Measurements from ENCODE around the gene MLIP.
"Not testable (repeated sequence)": the region's sequence is repeated elsewhere in the genome, so short reads cannot be mapped to it uniquely, and the experiment has no call there.

The MLIP gene

GRCh38 chr6:54081499-54081898, 29.7 kb upstream of the MLIP start:
- H3K36me3 ChIP-seq (ENCODE audit: insufficient read depth, low read length); H3K9ac ChIP-seq (ENCODE audit: low read depth, low read length); H3K9me3 ChIP-seq (ENCODE audit: insufficient read depth, low read depth, low read length); H3K27me3 ChIP-seq (ENCODE audit: insufficient read depth, low read length); H3K4me3 ChIP-seq (ENCODE audit: low read length); H3K27ac ChIP-seq (ENCODE audit: low read depth, low read length); H3K4me1 ChIP-seq (ENCODE audit: insufficient read depth, low read length): not testable (repeated sequence)
- 98% methylated on average over 13 of the region's 13 CpGs for WGBS

GRCh38 chr6:54083287-54083686, 28.0 kb upstream of the MLIP start:
- 90% methylated on average over 3 of the region's 3 CpGs for WGBS
- Histone ChIP-seq H3K27me3 (ENCODE audit: insufficient read depth, low read length) (no peaks in the 10 kb centered on the region), H3K9me3 (ENCODE audit: insufficient read depth, low read depth, low read length) (no peaks in the 10 kb centered on the region), H3K4me1 (ENCODE audit: insufficient read depth, low read length) (peaks cover 5% of the 10 kb centered on the region; the same call in 1 of the 2 replicates), H3K27ac (ENCODE audit: low read depth, low read length) (no peak overlapping the region), H3K36me3 (ENCODE audit: insufficient read depth, low read length) (no peaks in the 10 kb centered on the region), H3K4me3 (ENCODE audit: low read length) (no peak overlapping the region), H3K9ac (ENCODE audit: low read depth, low read length) (no peak overlapping the region)

- WGBS: 89% methylated on average over 2 of the region's 2 CpGs
- H3K36me3 ChIP-seq (ENCODE audit: insufficient read depth, low read length): no peaks in the 10 kb centered on the region
- H3K9me3 ChIP-seq (ENCODE audit: insufficient read depth, low read depth, low read length): no peaks in the 10 kb centered on the region
- H3K4me3 ChIP-seq (ENCODE audit: low read length): no peak overlapping the region
- H3K4me1 ChIP-seq (ENCODE audit: insufficient read depth, low read length): peaks cover 5% of the 10 kb centered on the region; the same call in 1 of the 2 replicates
- H3K27ac ChIP-seq (ENCODE audit: low read depth, low read length): no peak overlapping the region
- H3K9ac ChIP-seq (ENCODE audit: low read depth, low read length): no peak overlapping the region
- H3K27me3 ChIP-seq (ENCODE audit: insufficient read depth, low read length): no peaks in the 10 kb centered on the region
Measured at GRCh38 chr6:54084231-54084630, 27.0 kb upstream of the MLIP start.

GRCh38 chr6:54085047-54085446, 26.2 kb upstream of the MLIP start:
- Histone ChIP-seq H3K9ac (ENCODE audit: low read depth, low read length) (no peak overlapping the region), H3K27ac (ENCODE audit: low read depth, low read length) (no peak overlapping the region), H3K4me3 (ENCODE audit: low read length) (no peak overlapping the region), H3K4me1 (ENCODE audit: insufficient read depth, low read length) (peaks cover 5% of the 10 kb centered on the region; the same call in 1 of the 2 replicates), H3K9me3 (ENCODE audit: insufficient read depth, low read depth, low read length) (no peaks in the 10 kb centered on the region), H3K36me3 (ENCODE audit: insufficient read depth, low read length) (no peaks in the 10 kb centered on the region), H3K27me3 (ENCODE audit: insufficient read depth, low read length) (no peaks in the 10 kb centered on the region)
- WGBS: 31% methylated on average over 2 of the region's 2 CpGs

GRCh38 chr6:54085541-54085940, 25.7 kb upstream of the MLIP start:
- Histone ChIP-seq H3K4me1 (ENCODE audit: insufficient read depth, low read length) (peaks cover 5% of the 10 kb centered on the region; the same call in 1 of the 2 replicates), H3K27me3 (ENCODE audit: insufficient read depth, low read length) (no peaks in the 10 kb centered on the region), H3K27ac (ENCODE audit: low read depth, low read length) (no peak overlapping the region), H3K4me3 (ENCODE audit: low read length) (no peak overlapping the region), H3K9ac (ENCODE audit: low read depth, low read length) (no peak overlapping the region), H3K36me3 (ENCODE audit: insufficient read depth, low read length) (no peaks in the 10 kb centered on the region), H3K9me3 (ENCODE audit: insufficient read depth, low read depth, low read length) (no peaks in the 10 kb centered on the region)
- 78% methylated on average over 2 of the region's 2 CpGs for WGBS

- Histone ChIP-seq H3K4me3 (ENCODE audit: low read length) (no peak overlapping the region), H3K27me3 (ENCODE audit: insufficient read depth, low read length) (no peaks in the 10 kb centered on the region), H3K27ac (ENCODE audit: low read depth, low read length) (no peak overlapping the region), H3K9me3 (ENCODE audit: insufficient read depth, low read depth, low read length) (no peaks in the 10 kb centered on the region), H3K4me1 (ENCODE audit: insufficient read depth, low read length) (peaks cover 5% of the 10 kb centered on the region; the same call in 1 of the 2 replicates), H3K36me3 (ENCODE audit: insufficient read depth, low read length) (no peaks in the 10 kb centered on the region), H3K9ac (ENCODE audit: low read depth, low read length) (no peak overlapping the region)
- WGBS: 98% methylated on average over 1 of the region's 1 CpG
Measured at GRCh38 chr6:54086439-54086838, 24.8 kb upstream of the MLIP start.

- Histone ChIP-seq H3K27ac (ENCODE audit: low read depth, low read length) (no peak overlapping the region), H3K4me1 (ENCODE audit: insufficient read depth, low read length) (peaks cover 5% of the 10 kb centered on the region; the same call in 1 of the 2 replicates), H3K27me3 (ENCODE audit: insufficient read depth, low read length) (no peaks in the 10 kb centered on the region), H3K9me3 (ENCODE audit: insufficient read depth, low read depth, low read length) (no peaks in the 10 kb centered on the region), H3K36me3 (ENCODE audit: insufficient read depth, low read length) (no peaks in the 10 kb centered on the region), H3K9ac (ENCODE audit: low read depth, low read length) (no peak overlapping the region), H3K4me3 (ENCODE audit: low read length) (no peak overlapping the region)
- WGBS: 84% methylated on average over 2 of the region's 2 CpGs
Measured at GRCh38 chr6:54087721-54088120, 23.5 kb upstream of the MLIP start.

- Histone ChIP-seq H3K27ac (ENCODE audit: low read depth, low read length) (no peak overlapping the region), H3K27me3 (ENCODE audit: insufficient read depth, low read length) (no peaks in the 10 kb centered on the region), H3K4me1 (ENCODE audit: insufficient read depth, low read length) (no peaks in the 10 kb centered on the region), H3K36me3 (ENCODE audit: insufficient read depth, low read length) (no peaks in the 10 kb centered on the region), H3K9ac (ENCODE audit: low read depth, low read length) (no peak overlapping the region), H3K9me3 (ENCODE audit: insufficient read depth, low read depth, low read length) (no peaks in the 10 kb centered on the region), H3K4me3 (ENCODE audit: low read length) (no peak overlapping the region)
- WGBS: 94% methylated on average over 6 of the region's 6 CpGs
Measured at GRCh38 chr6:54093326-54093948, 17.8 kb upstream of the MLIP start.

- Histone ChIP-seq H3K9ac (ENCODE audit: low read depth, low read length) (no peak overlapping the region), H3K4me3 (ENCODE audit: low read length) (no peak overlapping the region), H3K27ac (ENCODE audit: low read depth, low read length) (no peak overlapping the region), H3K27me3 (ENCODE audit: insufficient read depth, low read length) (no peaks in the 10 kb centered on the region), H3K4me1 (ENCODE audit: insufficient read depth, low read length) (no peaks in the 10 kb centered on the region), H3K9me3 (ENCODE audit: insufficient read depth, low read depth, low read length) (no peaks in the 10 kb centered on the region), H3K36me3 (ENCODE audit: insufficient read depth, low read length) (no peaks in the 10 kb centered on the region)
Measured at GRCh38 chr6:54094293-54094692, 16.9 kb upstream of the MLIP start.

- H3K27ac ChIP-seq (ENCODE audit: low read depth, low read length): no peak overlapping the region
- no peaks in the 10 kb centered on the region for H3K36me3 ChIP-seq (ENCODE audit: insufficient read depth, low read length)
- no peaks in the 10 kb centered on the region for H3K4me1 ChIP-seq (ENCODE audit: insufficient read depth, low read length)
- no peaks in the 10 kb centered on the region for H3K27me3 ChIP-seq (ENCODE audit: insufficient read depth, low read length)
- WGBS: 91% methylated on average over 3 of the region's 4 CpGs
- no peak overlapping the region for H3K4me3 ChIP-seq (ENCODE audit: low read length)
- H3K9ac ChIP-seq (ENCODE audit: low read depth, low read length): no peak overlapping the region
- H3K9me3 ChIP-seq (ENCODE audit: insufficient read depth, low read depth, low read length): no peaks in the 10 kb centered on the region
Measured at GRCh38 chr6:54094786-54095185, 16.5 kb upstream of the MLIP start.

GRCh38 chr6:54095723-54096122, 15.5 kb upstream of the MLIP start:
- WGBS: 87% methylated on average over 3 of the region's 4 CpGs

GRCh38 chr6:54096811-54097210, 14.4 kb upstream of the MLIP start:
- Histone ChIP-seq H3K36me3 (ENCODE audit: insufficient read depth, low read length) (no peaks in the 10 kb centered on the region), H3K27ac (ENCODE audit: low read depth, low read length) (no peak overlapping the region), H3K4me3 (ENCODE audit: low read length) (no peak overlapping the region), H3K4me1 (ENCODE audit: insufficient read depth, low read length) (no peaks in the 10 kb centered on the region), H3K27me3 (ENCODE audit: insufficient read depth, low read length) (no peaks in the 10 kb centered on the region), H3K9ac (ENCODE audit: low read depth, low read length) (no peak overlapping the region), H3K9me3 (ENCODE audit: insufficient read depth, low read depth, low read length) (no peaks in the 10 kb centered on the region)
- 92% methylated on average over 3 of the region's 3 CpGs for WGBS

More at GRCh38 chr6:54095723-54096122, 15.5 kb upstream of the MLIP start:
- Histone ChIP-seq H3K9ac (ENCODE audit: low read depth, low read length) (no peak overlapping the region), H3K9me3 (ENCODE audit: insufficient read depth, low read depth, low read length) (no peaks in the 10 kb centered on the region), H3K27me3 (ENCODE audit: insufficient read depth, low read length) (no peaks in the 10 kb centered on the region), H3K27ac (ENCODE audit: low read depth, low read length) (no peak overlapping the region), H3K36me3 (ENCODE audit: insufficient read depth, low read length) (no peaks in the 10 kb centered on the region), H3K4me1 (ENCODE audit: insufficient read depth, low read length) (no peaks in the 10 kb centered on the region), H3K4me3 (ENCODE audit: low read length) (no peak overlapping the region)
